Stimulated activated CD4-positive, alpha-beta T cell treated with anti-CD3 and anti-CD28 coated beads, Interleukin-12 subunit alpha, Interleukin-12 subunit beta, amount 100 ng/mL, for 48 hours (primary cell): ENCODE measurements around the gene SGMS1.
"Not testable (repeated sequence)": the region's sequence is repeated elsewhere in the genome, so short reads cannot be mapped to it uniquely, and the experiment has no call there.

Source experiments
- DNase-seq, 3 donors: peaks; one replicate each; pipeline ENCODE4 v3.0.0-alpha.2; 2020; ENCODE audit warnings: low read depth in 2 of 3, low spot score in 1 of 3

SGMS1 gene

DNA sequence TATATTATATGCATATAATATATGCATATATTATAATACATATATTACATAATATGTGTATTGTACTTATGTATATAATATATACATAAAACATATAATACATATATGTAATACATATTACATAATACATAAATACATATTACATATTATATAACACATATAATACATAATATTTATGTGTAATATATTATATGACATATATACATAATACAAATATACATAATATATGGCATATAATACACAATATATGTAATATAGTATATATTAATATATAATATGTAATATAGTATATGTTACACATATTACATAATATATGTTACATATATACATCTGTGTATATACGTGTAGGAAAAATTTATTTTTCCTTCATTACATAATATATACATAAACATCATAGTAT lies 63.4 kb downstream of the SGMS1 start:
- no peak for DNase-seq

DNA sequence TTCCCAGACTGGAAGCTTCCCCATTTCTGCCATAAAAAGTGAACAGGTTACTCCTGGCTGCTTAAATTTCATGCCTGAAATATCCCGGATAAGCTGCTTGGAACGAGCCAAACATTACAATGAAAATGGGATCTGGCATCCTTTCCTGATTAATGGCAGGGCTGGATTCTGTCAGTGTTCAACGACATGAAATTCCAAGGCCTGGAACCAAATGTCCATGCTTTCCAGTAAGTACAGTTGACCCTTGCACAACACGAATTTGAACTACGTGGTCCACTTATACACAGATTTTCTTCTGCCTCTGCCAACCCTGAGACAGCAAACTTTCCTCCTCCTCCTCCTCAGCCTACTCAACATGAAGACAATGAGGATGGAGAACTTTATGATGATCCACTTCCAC lies 65.4 kb downstream of the SGMS1 start:
- no peak for DNase-seq

DNA sequence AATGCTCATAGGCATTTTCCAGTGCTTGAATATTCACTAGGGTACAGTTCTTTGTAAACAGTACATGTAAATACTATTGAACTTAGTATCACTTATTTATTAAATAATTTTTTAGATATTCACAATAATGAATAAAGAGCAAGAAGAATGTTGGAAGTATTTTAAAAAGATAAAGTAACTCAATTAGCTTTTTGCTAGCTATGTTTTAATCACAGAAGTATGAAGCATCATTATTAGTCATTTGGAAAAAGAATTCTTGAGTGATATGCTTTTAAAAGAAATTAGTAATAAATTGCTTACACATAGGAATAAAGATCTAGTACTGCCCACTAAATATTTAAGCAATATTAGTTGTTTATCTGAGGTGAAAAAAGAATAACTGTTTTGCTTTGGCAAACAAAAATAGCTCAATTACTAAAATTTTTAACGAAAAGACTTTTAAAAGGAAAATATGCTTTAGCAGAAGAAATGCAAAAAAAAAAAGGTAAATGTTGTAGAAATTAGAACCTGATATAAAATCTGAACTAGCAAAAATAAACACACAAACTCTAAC lies 66.5 kb downstream of the SGMS1 start:
- no peak for DNase-seq

DNA sequence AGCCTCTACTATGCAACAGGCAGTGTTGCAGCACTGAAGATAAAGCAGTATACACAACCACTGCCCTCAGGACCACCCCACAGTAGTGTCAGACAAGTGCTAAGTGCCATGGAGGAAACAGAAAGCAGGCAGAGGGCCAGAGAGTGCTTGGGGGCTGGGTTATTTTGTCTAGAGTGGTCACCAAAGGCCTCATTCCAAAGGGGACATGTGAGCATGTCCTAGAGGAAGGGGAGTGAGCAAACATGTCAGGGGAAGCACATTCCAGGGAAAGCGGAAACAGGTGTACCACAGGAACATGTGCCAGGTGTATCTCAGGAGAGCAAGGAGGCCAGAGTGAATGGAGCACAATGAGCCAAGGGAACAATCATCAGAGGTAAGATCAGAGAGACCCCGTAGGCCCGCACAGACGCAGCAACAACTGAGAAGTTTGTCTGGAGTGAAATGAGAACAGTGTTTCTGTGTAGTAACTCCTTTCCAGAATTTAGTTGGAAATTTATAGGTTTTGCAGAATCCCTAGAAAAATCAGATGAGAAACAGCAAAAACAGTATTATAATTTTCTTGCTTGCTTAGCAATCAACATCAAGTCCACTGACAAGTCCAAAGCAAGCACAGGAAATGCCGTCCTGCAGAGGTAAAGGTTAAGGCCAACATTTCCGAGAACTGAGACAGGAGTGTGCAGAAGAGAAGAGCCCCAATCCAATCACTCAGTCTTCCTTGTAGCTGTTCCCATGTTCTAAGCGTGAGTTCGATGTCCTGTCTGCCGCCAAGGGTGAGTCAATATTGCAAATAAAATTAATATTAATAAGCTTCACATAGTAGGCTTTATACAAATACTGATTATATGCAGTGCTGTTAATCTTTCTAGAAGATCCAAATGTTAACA lies 67.3 kb downstream of the SGMS1 start:
- DNase-seq, result no peak

DNA sequence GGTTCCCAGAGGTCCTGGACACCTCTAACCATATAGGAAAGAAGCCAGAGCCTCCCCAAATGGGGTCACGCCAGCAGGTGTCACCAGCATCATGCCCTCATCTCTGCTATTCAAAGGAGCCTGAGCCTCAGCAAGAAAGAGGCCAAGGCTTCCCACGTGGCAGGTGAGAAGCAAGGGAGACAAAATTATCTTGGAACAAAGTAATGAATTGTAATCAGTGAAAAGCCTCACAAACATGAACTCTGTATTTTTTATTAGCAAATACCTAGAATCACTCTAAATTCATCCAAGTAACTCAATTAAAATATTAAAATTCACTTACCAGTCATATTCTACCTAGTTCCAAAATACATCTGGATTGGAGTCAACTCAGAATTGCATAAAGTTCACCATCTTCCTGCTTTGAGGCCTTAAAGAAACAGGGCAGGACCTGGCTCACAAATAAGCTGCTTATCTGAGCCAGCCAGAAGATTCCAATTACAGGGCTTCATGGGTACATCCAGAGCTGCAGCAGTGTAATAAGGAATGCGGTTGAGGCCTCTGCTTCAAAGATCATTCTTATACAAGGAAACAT lies 68.7 kb downstream of the SGMS1 start:
- no peak for DNase-seq

DNA sequence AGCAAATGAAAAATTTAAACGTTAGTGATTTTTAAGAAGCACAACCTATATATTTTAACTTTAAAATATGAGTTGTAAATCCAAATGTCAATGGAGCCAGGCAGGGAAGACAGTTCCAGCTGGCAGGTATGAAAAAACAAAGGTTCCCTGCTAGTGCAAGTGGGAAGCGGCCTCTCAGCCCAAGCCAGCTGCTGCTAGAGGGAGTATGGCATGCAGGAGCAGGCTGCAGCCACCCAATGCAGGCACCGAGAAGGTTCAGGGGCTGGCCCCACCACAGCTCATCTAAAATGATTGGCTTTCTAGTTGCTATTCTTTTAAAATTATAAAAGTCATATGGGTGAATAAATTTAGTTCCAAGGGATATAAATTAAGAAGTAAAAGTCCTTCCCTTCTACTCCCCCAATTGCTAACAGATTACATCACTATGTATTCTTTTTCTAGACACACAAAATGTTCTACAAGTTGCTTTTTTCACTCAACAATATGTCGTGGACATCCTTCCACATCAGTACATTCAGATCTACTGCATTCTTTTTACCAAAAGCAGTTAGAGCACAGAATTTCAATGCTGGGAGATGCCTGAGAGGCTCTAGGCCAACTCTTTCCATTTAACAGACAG lies 69.3 kb downstream of the SGMS1 start:
- no peak for DNase-seq

DNA sequence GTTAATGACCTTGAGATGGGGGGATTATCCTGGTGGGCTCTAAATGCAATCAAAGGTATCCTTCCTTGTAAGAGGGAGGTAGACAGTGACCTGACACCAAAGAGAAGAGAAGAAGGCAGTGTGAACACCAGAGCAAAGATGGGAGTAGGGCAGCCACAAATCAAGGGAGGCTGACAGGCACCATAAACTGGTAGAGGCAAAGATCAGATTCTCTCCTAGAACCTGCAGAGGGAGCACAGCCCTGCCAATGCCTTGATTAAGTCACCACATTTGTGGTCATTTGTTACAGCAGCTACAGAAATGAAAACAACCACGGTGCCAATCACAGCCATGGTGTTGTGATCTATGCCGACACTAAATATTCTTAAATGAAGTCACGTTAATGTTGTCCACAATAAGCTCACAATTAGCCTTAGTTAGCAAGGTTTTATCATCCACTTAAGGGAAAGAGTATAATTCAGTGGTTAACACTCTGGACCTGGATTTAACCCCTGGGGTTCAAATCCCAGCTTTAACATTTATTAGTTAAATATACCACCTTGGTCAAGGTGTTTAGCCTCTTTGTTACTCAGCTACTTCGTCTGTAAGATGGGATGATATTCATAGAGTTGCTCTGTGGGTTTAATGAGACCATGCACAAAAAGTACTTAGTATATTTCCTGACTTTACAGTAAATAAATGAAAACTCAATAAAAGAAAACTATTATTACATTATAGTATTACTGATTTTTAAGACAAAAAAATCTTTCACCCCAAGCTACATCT lies 70.8 kb downstream of the SGMS1 start:
- no peak for DNase-seq

DNA sequence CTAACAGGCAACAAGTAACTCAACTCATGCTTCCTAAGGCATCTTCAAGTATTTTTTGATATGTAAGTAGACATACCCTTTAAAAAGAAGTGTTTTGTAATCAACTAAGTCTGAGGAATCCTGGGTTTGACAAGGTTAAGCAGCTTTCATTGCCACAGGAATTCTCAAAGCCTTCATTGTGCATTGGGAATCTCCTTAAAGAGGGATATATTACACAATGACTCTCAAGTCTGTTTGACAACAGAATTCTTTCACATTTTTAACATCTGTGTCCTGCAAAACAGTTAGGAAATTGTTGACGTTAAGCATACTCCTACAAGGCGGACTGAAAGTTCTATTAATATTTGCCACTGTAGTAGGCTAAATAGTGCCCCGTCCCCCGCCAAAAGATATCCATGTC lies 71.4 kb downstream of the SGMS1 start:
- DNase-seq, result no peak

DNA sequence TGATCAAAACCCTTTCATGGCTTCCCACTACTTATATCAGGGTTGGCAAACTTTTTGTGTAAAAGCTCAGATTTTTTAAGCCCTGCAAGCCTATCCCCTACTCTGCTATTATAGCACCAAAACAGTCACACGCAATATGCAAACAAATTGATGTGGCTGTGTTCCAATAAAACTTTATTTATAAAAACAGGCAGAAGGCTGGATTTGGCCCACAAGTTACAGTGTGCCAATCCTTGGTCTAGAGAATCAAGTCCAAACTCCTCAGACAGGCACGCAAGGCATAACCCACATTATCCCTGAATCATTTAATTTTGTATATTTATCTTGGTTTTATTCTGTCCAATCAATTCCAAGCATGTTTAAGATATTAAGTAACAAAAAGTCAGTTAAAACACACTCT lies 71.9 kb downstream of the SGMS1 start:
- no peak for DNase-seq

DNA sequence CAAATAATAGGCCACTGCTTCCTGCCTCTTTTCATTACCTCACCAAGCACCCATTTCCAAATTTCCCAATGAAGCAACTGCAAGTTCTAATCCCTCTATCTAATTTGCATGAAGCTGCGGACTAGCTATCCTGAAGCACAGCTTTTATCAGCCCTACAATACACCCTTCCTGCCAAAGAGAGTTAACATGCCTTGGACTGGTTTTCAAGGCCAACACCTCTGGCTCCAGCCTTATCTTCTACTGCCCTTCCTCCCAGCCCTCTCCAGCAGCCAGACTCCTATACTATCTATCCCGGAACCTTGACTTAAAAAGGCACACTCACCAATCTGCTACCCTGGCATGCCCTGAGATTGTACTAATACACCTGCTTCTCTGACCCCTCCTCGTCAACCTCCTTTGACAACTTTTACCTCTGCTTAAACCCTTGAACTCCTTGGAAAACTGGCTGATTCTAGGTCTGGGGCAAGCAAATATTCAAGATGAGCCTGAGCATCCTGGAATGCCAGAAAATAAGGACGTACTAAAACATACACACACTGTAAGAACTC lies 73.4 kb downstream of the SGMS1 start:
- DNase-seq, result no peak

DNA sequence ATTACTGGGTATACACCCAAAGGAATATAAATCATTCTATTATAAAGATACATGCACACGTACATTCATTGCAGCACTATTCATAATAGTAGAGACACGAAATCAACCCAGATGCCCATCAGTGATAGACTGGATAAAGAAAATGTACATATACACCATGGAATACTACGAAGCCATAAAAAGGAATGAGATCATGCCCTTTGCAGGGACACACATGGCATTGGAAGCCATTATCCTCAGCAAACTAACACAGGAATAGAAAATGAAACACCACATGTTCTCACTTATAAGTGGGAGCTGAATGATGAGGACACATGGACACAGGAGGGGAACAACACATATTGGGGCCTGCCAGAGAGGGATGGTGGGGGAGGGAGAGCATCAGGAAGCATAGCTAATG lies 74.6 kb downstream of the SGMS1 start:
- not testable (repeated sequence) for DNase-seq

DNA sequence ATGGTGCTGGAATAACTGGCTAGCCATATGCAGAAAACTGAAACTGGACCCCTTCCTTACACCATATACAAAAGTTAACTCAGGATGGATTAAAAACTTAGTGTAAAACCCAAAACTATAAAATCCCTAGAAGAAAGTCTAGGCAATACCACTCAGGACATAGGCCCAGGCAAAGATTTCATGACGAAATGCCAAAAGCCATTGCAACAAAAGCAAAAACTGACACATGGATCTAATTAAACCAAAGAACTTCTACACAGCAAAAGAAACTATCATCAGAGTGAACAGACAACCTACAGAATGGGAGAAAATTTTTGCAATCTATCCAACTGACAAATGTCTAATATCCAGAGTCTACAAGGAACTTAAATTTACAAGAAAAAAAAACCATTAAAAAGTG lies 75.3 kb downstream of the SGMS1 start:
- not testable (repeated sequence) for DNase-seq

DNA sequence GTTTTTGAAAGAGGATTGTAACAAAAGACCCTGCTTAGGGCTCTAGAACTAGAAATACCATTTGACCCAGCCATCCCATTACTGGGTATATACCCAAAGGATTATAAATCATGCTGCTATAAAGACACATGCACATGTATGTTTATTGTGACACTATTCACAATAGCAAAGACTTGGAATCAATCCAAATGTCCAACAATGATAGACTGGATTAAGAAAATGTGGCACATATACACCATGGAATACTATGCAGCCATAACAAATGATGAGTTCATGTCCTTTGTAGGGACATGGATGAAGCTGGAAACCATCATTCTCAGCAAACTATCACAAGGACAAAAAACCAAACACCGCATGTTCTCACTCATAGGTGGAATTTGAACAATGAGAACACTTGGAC lies 77.5 kb downstream of the SGMS1 start:
- not testable (repeated sequence) for DNase-seq

DNA sequence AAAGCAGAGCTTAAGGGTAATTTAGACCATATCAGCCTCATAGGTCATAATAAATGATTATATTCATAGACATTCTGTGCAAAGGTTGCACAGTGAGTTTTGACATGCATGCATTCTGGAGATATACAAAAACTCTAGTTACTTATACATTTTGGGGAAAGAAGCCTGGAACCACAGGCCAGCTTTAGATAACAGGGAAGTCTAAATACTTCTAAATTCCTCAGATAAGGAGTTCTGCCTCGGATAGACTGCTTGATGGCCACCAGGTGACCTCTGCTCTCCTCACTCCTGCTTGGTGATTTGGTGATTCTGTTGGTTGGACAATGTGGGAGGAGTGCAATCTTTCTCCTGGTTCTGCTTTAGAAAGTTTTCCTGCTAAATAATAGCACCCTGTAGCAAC lies 77.9 kb downstream of the SGMS1 start:
- DNase-seq, result no peak

DNA sequence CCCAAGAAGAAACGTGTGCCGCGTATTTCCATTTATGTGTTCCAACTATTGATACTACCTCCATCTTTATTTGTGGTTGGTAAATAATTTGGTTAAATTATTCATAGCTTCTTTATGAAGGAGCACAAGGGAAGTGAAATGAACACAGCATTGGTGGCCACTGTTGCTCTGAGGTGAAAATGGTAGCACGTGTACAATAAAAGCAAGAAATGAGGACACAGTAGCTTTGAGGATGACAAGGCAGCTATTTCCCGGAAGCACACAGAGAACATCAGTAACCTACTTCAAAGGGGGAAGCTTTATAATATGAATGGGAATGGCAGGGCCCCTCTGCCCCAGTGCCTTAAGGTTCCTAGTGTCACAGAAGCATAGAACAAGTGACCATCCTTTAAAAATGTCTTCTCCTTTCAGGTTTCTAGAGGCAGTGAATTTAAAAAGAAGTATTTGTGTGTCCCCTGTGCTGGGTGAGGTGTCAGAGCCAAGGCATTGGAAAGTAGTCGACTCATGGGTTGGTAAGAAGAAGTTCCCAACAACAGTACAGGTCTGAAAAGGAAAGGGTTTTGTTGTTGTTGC lies 78.8 kb downstream of the SGMS1 start:
- no peak for DNase-seq

DNA sequence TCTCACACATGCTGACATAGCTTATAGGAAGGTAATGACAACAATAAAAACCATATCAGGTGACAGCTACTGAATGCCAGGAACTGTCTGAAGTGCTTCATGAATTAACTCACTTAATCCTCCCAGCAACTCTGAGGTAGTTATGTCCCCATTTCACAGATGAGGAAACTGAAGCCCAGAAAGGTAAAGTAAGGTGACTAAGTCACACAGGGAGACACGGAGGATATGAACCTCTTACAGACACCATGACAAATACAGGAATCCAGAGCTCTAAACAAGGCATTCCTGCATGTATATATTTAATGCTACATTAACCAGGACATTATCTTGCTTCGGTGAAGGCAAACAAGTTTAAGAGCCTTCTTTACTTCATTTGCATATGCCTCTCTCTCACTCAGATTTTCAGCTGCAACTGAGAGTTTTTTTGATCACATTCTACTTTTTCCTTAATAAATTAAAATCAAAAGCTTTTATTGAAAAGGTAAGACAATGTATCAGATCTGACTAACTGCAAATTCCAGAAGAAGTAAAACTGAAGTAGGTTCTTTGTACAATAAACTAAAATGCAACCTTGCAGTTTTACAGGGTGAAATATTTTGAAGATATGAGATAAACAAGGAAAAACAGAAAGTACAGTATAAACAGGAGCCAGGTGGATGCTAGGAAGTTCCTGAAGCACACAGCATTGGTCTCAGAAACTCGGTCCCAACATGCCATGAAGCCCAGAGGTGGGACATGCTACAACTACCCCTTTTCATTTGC lies 79.5 kb downstream of the SGMS1 start:
- DNase-seq, result no peak

DNA sequence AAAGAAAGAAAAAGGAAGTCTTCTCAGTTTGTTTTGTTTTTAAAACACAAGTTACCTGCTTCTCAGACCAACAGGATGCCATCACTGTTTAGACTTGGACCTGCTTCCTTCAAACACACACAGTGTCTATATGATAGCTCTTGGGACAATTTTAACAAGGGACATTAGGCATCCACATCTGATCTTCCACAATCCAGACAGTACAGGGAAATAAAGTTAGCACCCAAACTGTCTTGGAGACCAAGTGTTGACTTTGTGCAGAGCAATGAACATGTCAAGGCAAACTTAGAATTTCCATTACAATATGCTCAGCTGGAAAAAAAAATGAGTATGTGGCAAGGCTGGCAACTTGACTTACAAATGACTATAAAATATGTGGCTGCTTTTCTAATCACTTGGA lies 80.9 kb downstream of the SGMS1 start:
- no peak for DNase-seq

DNA sequence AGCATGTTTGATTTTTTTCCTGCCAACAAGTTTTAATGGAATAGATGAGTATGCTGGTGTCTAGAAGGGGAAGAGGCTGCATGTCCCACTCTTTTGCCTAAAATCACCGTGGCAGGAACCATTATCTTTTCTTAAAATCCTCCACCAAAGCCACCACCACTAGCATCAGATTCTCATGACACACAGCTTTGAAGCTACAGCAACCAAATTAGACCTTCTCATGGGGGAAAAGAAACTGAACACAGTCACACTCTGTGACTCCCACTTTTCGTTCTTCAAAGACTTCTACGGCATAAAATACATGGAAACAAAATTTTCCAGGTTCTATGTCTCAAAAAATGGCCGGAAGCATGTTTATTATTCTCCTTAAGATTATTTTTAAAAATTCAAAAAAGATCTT lies 81.8 kb downstream of the SGMS1 start:
- no peak for DNase-seq

DNA sequence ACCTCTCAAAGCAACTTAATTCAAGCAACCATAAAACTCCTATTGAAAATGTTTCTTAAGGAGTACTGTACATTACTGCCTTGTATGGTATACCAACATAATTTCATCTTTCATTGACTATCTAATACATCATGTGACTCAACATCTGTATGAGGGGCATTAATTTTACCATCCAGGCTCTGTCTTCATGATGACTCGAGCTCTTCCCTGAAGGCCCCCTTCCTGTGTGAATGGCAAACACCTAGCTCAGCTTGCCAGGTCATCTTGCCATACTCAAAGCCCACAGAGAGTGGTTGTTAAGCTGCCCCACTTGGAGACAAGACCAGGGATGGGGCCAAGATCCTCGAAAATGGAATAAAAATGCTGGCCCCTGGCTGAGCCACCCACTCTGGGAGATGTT lies 82.4 kb downstream of the SGMS1 start:
- no peak for DNase-seq

DNA sequence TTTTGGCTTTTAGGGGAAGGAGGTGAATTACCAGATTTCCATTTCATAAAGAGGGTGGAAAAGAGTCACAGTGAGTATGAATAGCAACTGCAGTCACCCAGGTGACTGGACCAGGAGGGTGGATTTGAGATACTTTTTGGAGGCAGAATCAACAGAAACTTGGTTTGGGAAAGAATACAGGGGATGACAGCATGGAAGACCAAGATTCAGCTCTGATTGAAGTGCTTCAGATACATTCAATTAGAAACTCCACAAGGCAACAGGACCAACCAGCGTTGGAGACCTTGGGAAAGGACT lies 83.0 kb downstream of the SGMS1 start:
- DNase-seq, result no peak
